HG03280 (cell line): ENCODE results near the gene CYLD.

ENCODE experiments used
- ATAC-seq: cut with Tn5 transposase; IDR thresholded peaks from one replicate; pipeline ENCODE4 v1.9.1; 2021; ENCODE audit warnings: mild to moderate bottlenecking, moderate library complexity; ENCODE audit not compliant: unreplicated experiment

Gene CYLD

DNA sequence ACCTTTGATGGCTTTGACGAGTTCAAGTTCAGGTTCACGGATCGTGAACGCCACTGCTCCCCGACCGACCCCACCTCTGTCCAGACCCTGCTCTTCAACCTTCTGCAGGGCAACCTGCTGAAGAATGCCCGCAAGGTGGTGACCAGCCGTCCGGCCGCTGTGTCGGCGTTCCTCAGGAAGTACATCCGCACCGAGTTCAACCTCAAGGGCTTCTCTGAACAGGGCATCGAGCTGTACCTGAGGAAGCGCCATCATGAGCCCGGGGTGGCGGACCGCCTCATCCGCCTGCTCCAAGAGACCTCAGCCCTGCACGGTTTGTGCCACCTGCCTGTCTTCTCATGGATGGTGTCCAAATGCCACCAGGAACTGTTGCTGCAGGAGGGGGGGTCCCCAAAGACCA is 30.8 kb upstream of the CYLD start:
- ATAC-seq: no peak

DNA sequence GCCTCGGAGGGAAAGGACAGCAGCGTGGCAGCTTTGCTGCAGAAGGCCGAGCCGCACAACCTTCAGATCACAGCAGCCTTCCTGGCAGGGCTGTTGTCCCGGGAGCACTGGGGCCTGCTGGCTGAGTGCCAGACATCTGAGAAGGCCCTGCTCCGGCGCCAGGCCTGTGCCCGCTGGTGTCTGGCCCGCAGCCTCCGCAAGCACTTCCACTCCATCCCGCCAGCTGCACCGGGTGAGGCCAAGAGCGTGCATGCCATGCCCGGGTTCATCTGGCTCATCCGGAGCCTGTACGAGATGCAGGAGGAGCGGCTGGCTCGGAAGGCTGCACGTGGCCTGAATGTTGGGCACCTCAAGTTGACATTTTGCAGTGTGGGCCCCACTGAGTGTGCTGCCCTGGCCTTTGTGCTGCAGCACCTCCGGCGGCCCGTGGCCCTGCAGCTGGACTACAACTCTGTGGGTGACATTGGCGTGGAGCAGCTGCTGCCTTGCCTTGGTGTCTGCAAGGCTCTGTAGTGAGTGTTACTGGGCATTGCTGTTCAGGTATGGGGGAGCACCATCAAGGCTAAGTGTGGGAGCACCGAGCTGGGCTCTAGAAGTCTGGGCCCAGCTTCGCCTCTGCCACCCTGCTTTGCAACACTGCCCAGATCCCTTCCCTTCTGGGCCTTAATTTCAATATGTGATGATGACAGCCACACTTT is 29.9 kb upstream of the CYLD start:
- ATAC-seq: no peak

DNA sequence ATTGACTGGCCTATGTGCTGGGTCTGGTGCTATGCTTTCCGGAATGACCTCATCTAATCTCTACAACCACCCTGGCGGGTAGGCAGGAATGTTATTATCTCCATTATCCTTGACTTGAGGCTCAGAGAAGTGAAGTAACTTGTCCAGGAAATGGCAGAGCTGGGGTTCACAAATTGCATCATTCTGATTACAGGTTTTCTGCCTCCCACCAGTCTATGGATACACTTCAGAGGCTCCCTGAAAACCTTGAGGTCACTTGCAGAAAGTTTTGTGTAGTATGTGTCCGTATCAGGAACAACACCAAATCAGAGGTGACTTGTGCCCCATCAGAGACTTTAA is 29.4 kb upstream of the CYLD start:
- no peak for ATAC-seq

DNA sequence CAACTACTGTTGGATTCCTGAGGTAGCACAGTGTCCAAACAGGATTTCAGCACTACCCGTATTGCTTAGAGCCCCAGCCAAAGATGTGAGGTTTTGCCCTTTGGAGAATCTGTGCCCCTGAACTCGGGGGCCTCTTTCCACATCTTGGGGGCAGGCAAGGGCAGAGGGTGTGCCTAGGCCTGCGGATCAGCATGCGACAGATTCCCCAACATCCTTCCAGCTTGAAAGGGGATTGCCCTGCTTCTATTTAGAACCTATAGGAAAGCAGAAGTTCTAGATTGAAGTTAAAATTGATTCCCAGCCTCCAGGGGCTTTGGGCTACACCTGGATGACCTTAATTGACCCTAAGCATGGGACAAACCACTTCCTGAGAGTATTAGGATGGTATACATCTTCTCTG is 28.9 kb upstream of the CYLD start:
- no peak for ATAC-seq

DNA sequence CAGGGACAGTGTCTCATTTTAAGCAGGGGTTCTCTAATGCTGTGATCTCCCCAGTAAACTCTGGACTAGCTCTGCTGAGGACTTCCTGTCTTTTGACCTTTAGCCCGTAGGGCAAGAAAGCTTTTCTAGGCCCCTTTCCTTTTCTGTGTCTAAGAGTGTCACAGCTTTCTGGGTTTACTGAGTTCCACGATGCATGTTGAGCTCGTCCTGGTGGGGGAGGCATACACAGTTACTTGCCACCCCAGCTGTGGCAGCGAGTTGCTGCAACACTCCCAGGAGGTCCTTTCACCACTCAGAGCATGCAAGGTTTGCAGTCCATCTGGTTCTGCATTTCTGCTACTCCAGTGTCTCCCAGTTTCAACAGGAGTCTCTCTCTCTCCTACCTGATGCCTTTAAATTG is 24.8 kb upstream of the CYLD start:
- no peak for ATAC-seq

DNA sequence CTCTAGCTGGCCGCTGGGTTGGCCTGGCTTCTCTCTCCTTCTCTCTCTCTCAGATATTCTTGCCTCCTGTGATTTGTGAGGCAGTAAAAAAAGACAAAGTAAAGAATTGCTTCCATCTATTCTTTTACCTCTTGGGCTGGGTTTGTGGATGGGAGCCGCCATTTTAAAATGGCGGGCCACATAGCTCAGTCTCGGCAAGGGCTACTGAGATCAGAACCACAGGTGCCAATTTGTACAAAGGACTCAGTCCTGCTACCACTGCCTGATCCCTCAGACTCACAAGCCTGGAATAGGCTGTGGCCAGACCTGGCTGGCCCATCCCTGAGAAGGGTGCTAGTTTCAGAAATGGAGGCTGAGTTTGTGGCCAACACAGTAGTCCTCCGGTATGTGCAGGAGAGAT is 24.4 kb upstream of the CYLD start:
- ATAC-seq: no peak

DNA sequence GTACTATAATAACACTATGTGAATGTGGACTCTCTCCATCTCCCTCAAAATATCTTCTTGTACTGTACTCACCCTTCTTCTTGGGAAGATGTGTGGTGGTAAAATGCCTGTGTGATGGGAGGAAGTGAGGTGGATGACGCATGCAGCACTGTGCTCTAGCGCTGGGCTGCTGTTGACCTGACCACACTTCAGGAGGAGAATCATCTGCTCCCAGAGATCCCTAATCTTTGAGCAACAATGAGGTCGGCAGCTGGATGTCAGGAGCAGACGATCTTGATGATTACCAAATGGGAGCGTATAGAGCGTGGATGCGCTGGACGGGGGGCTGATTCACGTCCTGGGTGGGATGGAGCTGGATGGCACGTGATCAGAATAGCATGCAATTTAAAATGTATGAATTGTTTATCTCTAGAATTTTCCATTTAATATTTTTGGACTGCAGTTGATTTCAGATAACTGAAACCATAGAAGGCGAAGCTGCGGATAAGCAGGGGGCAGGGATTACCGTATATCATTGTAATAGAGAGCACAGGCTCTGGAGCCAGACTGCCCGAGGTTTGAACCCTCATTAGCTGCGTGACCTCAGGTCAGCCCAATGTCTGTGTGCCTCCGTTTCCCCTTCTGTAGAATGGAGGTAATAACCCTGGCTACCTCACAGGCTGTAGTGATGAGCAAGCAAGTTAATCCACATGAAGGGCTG is 23.7 kb upstream of the CYLD start:
- ATAC-seq: no peak

DNA sequence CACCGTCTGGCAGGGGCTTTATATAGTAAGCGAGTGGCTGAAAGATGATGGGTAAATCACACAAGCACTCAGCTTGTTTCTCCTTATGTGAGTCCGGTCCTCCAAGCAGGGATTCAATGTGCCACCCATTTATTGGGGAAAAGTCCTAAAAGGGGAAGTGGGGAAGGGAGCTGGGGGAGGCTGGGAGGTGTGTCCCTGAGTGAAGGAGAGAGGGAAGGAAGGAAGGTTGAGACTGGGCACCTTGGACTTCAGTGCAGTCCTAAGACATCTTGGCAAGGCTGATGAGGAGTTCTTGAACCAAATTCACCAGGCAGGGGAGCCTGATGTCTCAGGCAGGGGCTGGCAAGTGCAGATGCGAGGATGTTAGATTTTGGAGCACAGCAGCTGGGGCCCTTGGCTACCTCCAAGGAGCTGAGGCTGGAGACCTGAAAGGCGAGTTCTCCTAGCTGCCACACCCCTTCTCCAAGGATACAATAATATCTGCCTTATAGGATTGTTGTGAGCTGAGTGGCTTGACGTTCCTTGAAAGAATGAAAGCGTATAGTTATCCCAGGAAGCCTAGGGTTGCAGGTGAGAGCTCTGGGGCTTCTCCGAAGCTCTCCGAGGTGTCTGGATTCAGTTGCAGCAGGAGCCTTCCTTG is 23.0 kb upstream of the CYLD start:
- ATAC-seq: no peak

DNA sequence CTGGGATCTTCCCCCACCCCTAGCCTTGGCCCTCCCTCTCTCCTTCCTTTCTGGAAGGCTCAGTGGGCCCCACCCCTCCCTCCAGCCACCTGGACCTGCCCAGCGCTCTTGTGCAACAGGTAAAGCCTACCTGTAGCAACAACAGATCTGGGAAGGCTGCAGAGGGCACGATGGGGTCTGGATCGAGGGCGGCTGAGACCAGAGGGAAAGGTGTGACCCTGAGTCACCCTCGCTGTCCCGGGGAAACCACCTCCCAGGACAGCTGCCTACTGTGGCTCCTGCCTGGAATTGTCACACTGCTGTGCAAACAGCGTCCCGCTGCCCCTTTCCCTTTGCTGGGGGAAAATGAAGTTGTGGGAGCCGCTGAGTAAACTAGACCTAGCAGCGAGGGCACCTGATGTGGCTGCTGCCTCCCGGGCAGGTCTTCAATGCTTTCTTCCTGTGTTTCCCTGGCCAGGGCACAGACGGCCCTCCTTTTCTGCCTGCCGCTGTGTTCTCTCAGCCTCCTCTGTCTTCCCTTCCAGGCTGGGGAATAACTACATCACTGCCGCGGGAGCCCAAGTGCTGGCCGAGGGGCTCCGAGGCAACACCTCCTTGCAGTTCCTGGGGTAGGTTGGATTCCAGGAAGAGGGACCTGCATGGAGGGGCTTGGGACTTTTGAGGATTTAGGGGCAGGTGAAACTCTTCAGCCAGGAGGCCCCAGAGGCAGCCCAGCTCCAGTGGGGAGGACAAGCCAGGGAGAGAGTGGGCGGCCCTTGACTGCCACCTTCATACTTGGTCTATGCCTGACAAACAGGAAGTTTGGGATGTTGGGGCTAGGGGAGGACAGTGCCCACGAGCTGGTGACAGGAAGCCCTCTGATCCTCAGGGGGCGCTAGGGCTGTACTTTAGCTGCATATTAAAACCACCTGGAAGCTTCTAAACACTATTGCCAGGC is 22.2 kb upstream of the CYLD start:
- no peak for ATAC-seq

DNA sequence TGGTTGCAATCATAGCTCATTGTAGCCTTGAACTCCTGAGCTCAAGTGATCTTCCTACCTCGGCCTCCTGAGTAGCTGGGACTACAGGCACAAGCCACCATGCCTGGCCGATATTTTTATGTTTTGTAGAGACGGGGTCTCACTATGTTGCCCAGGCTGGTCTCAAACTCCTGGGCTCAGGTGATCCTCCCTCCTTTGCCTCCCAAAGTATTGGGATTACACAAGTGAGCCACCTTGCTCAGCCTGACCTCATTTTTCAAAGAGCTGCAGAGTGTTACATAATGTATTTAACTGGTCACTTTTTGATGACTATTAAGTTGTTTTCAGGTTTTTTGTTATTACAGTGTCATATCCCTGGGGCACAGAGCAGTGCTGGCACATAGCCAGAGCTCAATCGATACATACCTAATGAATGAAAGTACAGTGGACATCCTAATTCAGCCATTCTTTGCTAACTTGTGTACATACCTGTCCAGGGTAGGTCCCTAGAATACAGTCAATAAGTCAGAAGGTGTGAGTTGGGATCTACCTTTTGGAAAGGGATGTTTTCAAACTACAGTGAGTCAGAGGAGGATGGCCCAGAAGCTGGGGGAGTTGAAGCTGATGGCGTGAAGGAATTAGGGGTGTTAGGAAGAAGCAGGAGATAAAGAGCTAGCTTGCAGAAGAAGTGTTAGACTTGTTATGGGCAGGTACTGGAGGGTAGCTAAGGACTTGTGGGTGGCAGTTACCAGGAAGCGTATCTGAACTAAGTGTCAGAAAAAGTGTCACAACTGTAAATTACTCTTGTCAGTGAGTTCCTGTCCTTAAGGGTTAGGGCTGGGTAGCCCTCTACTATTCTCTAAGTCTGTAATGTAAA is 20.1 kb upstream of the CYLD start:
- no peak for ATAC-seq

DNA sequence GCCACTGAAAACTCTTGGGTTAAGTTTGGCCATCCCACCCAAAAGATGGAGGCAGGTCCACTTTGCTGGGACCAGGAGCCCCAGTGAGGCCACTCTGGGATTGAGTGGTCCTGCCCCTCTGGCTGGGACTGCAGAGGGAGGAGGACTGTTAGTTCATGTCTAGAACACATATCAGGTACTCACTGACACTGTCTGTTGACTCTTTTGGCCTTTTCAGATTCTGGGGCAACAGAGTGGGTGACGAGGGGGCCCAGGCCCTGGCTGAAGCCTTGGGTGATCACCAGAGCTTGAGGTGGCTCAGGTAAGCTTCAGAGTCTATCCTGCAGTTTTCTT is 19.5 kb upstream of the CYLD start:
- ATAC-seq: no peak

DNA sequence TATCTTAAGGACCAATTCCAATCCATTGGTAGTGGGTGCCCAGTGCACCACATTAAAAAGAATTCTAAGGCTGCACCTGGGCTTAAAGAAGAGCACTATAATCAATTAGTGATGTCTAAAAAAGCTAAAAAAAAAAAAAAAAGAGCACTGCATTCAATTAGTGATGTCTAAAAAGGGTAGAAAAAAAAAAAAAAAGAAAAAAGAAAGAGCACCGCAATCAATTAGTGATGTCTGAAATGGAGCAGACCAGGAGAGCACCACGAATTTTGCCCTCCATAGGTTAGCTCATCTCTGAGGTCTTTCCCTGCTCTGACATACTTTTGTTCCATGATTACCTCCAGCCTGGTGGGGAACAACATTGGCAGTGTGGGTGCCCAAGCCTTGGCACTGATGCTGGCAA is 18.9 kb upstream of the CYLD start:
- ATAC-seq: no peak

DNA sequence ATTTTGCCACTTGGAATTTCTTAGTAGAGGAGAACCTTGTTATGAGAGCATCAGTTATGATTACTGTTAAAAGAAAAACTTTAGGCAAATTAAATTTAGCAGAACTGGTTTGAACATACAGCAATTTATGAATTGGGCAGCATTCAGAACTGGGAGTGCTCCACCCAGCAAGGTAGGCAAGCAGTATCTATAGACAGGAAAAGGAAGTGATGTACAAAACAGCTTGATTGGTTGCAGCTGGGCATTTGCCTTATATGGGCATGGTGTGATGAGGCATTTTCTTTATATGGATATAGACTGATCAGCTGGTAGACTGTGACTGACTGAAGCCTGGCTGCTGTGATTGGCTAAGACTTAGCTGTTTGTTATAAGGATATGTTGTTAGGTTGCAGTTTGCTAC is 17.6 kb upstream of the CYLD start:
- no peak for ATAC-seq

DNA sequence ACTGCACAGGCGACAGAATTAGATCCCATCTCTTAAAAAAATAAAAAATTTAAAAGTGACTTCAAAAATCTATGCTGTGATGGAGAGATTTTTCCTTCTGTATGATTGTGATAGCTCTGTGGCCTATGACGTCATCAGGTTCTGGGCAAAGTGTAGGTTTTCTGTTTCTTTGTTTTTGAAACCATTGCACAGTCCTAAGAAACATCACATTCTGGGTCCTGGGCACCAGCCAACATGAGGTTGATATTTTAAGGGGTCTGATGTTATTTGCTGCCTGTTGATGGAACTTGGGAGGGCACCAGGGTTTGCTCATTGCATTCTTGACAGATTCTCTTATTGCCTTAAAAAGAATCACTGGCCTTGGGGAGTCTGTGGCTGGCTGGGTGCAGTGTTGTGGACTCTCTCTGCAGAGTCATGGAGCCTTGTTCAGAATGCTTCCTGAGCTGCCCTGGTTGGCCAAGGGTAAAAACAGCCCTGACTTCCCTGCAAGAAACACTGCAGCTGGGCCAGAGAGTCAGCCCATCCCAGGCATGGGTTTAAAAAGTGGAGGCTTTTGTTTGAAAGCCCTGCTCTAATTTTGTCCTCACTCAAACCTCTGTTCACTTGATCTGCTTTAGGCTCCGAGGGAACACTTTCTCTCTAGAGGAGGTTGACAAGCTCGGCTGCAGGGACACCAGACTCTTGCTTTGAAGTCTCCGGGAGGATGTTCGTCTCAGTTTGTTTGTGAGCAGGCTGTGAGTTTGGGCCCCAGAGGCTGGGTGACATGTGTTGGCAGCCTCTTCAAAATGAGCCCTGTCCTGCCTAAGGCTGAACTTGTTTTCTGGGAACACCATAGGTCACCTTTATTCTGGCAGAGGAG is 10.5 kb upstream of the CYLD start:
- no peak for ATAC-seq

DNA sequence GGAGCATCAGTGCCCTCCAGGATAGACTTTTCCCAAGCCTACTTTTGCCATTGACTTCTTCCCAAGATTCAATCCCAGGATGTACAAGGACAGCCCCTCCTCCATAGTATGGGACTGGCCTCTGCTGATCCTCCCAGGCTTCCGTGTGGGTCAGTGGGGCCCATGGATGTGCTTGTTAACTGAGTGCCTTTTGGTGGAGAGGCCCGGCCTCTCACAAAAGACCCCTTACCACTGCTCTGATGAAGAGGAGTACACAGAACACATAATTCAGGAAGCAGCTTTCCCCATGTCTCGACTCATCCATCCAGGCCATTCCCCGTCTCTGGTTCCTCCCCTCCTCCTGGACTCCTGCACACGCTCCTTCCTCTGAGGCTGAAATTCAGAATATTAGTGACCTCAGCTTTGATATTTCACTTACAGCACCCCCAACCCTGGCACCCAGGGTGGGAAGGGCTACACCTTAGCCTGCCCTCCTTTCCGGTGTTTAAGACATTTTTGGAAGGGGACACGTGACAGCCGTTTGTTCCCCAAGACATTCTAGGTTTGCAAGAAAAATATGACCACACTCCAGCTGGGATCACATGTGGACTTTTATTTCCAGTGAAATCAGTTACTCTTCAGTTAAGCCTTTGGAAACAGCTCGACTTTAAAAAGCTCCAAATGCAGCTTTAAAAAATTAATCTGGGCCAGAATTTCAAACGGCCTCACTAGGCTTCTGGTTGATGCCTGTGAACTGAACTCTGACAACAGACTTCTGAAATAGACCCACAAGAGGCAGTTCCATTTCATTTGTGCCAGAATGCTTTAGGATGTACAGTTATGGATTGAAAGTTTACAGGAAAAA is 9.7 kb upstream of the CYLD start:
- no peak for ATAC-seq

DNA sequence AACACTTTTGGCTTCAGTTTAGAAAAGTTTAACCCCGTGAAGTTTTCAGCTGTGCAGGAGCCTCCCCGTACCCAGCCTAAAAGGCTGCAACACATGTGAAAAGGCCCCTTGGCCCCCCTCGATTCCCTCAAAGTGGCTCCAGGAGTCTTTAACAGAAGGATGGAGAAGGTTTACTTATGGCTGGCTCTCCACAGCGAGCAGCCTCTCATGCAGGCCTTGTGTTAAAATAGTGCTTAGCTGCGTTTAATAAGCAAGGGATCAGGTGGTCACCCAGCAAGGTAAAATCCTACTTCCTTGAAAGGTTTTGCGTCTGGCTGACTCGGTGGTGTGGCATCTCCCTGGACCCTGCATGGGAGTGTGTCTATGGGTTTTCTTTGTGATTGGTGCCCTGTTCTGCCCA is 8.4 kb upstream of the CYLD start:
- ATAC-seq: no peak

DNA sequence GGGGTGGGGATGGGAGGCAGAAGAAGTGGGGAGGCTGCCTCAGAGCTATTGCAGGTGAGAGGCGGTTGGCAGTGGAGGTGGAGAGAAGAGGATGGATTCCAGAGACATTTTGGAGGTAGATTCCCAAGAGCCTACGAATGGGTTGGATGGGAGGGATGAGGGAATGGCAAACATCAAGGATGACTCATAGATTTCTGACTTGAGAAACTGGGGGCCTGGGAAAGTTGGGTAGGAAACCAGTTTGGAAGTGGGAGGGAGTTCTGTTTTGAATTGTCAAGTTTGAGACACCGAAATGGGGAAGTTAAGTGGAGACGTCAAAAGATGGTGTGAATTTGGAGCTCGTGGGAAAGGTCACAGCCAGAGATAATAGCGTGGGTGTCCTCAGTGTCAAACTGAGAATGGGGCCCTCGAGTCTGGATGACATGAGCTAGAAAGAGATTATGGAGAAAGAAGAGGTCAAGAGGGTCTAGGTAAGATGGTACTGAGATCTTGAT is 6.2 kb upstream of the CYLD start:
- ATAC-seq: no peak

DNA sequence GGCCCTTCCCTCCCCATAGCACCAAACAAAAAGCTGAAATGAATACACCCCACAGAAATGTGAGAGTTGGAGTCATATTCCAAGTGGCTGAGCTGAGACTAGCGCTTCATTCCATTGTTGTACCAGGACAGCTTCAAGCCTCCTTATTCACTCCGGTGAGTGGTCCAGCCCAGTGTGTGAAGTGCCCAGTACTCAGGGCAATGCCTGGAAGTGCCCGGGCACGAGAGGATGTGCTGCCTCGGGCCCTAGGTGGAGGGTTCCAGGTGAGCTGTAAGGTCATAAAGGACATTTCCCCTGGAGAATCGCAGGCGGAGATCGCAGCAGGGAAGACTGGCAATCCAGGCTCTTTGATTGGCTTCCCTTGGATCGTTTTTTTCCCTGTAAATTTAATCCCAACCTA is 5.4 kb upstream of the CYLD start:
- ATAC-seq: no peak
